Jurkat, Clone E6-1 (cell line): ENCODE results near the gene TRIM2.

ENCODE experiments used
- DNase-seq: peaks from one replicate; pipeline ENCODE4 v3.0.0-alpha.2; 2011; ENCODE audit warnings: low read depth, low spot score
- H3K4me3 ChIP-seq: 2 replicates; pipeline ENCODE4 v1.5.1; 2011; ENCODE audit warnings: mild to moderate bottlenecking, low read length, control low read depth, moderate library complexity

TRIM2 gene

GRCh38 chr4:153385784-153386183 is 181.5 kb downstream of the TRIM2 start:
- no peak overlapping the region for H3K4me3 ChIP-seq
- no peak for DNase-seq

- DNase-seq: no peak
- H3K4me3 ChIP-seq: no peak overlapping the region
Observed at GRCh38 chr4:153387981-153388380, 183.7 kb downstream of the TRIM2 start.
